ENCODE data around the gene YY1AP1.
"Not testable (repeated sequence)": the region's sequence is repeated elsewhere in the genome, so short reads cannot be mapped to it uniquely, and the experiment has no call there.

GRCh38 chr1:155642559-155643180, 45.9 kb downstream of the YY1AP1 start:
- TF ChIP-seq CTCF (IDR thresholded peaks at IDR 0.05; ENCODE audit: low read depth, low read length); MYC (IDR thresholded peaks at IDR 0.05; ENCODE audit: low read depth, low read length); POLR2A (IDR thresholded peaks at IDR 0.05; ENCODE audit: extremely low read depth, insufficient read length); MAX (IDR thresholded peaks at IDR 0.05; ENCODE audit: low read depth, low read length): not testable (repeated sequence)
